NT2/D1 (cell line): ENCODE data around the gene MRGPRF.

Source experiments
- DNase-seq: peaks from one replicate; pipeline ENCODE4 v3.0.0-alpha.2; 2011; ENCODE audit warnings: low read depth, low spot score
- H3K27me3 ChIP-seq: 2 replicates; pipeline ENCODE4 v1.6.0; 2011; ENCODE audit warnings: mild to moderate bottlenecking; ENCODE audit not compliant: insufficient read length, insufficient read depth
- H3K36me3 ChIP-seq: 2 replicates; pipeline ENCODE4 v1.6.1; 2011; ENCODE audit warnings: mild to moderate bottlenecking, low read length, mixed read lengths; ENCODE audit not compliant: insufficient read depth, insufficient read length
- H3K4me1 ChIP-seq: 2 replicates; pipeline ENCODE4 v1.5.1; 2011; ENCODE audit not compliant: insufficient read depth, insufficient read length
- H3K4me3 ChIP-seq: 2 replicates; pipeline ENCODE4 v1.5.1; 2011; ENCODE audit warnings: low read depth; ENCODE audit not compliant: insufficient read length
- H3K9ac ChIP-seq: 2 replicates; pipeline ENCODE4 v1.6.0; 2011; ENCODE audit warnings: low read depth; ENCODE audit not compliant: insufficient read length
- H3K9me3 ChIP-seq: 2 replicates; pipeline ENCODE4 v1.5.1; 2011; ENCODE audit warnings: mild to moderate bottlenecking, low read length; ENCODE audit not compliant: insufficient read depth
- SUZ12 ChIP-seq: IDR thresholded peaks from 2 replicates; pipeline ENCODE4 v1.6.1; 2011; ENCODE audit not compliant: insufficient read length, insufficient read depth; ENCODE audit errors: extremely low read depth
- YY1 ChIP-seq: IDR thresholded peaks from 2 replicates; pipeline ENCODE4 v1.6.1; 2011; ENCODE audit not compliant: insufficient read length, insufficient read depth
- ZNF274 ChIP-seq: IDR thresholded peaks from 2 replicates; pipeline ENCODE4 v1.6.1; 2011; ENCODE audit warnings: mild to moderate bottlenecking, low read depth, low read length

MRGPRF gene

DNA sequence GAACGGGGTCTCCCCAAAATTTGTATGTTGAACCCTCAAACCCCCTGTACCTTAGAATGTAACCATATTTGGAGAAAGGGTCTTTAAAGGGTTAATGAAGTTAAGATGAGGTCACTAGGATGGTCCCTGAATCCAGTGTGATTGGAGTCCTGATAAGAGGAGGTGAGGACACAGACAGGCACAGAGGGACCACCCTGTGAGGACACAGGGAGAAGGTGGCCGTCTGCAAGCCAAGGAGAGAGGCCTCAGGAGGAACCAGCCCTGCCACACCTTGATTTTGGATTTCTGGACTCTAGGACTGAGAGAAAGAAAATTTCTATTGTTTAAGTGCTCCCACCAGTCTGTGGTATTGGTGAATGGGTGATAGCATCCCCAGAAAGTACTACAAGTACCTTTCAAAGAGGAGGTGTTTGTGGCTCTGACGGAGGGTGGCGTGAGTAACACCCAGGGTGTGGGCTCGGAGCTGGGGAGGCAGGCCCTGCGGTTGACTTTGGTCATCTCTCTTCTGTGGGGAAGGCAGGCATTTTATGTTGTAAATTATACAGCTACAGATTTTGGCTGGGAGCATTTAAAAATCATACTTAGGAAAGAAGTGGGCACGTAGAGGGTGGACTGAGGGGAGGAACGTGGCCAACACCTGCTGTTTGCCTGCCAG lies 13.8 kb downstream of the MRGPRF start:
- TF ChIP-seq YY1: no peak
- no peak for TF ChIP-seq SUZ12
- no peak for TF ChIP-seq ZNF274
- H3K4me1 ChIP-seq: no peaks in the 10 kb centered on the region
- H3K36me3 ChIP-seq: peaks cover 10% of the 10 kb centered on the region
- no peak overlapping the region for H3K4me3 ChIP-seq
- H3K9ac ChIP-seq: no peak overlapping the region
- H3K9me3 ChIP-seq: no peaks in the 10 kb centered on the region
- DNase-seq: no peak
- no peaks in the 10 kb centered on the region for H3K27me3 ChIP-seq

DNA sequence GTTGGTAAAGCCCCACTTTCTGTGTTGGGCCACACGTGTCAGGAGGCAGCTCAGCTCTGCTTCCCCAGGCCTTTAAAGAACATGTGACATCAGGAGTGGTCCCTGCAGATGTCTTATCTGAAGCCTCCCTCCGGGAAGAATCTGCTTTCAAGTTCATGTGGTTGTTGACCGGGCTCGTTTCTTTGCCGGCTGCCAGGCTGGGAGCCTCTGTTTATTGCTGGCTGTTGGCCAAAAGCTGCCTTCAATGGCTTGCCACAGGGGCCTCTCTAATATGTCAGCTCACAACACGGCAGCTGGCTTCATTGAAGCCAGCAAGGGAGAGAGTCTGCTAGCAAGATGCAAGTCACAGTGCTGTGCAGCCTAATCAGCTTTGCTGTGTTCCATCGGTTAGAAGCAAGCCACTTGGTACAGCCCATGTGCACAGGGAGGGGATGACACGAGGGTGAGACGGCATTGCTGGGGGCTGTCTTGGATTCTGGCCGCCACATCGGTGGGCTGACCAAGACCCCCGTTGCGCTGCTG lies 14.6 kb downstream of the MRGPRF start:
- Histone ChIP-seq H3K9me3 (no peaks in the 10 kb centered on the region), H3K36me3 (peaks cover 3% of the 10 kb centered on the region), H3K27me3 (no peaks in the 10 kb centered on the region), H3K9ac (peak overlapping the region; percentile 32), H3K4me1 (no peaks in the 10 kb centered on the region), H3K4me3 (no peak overlapping the region)
- DNase-seq: no peak
- TF ChIP-seq YY1: no peak
- TF ChIP-seq SUZ12: no peak
- no peak for TF ChIP-seq ZNF274

DNA sequence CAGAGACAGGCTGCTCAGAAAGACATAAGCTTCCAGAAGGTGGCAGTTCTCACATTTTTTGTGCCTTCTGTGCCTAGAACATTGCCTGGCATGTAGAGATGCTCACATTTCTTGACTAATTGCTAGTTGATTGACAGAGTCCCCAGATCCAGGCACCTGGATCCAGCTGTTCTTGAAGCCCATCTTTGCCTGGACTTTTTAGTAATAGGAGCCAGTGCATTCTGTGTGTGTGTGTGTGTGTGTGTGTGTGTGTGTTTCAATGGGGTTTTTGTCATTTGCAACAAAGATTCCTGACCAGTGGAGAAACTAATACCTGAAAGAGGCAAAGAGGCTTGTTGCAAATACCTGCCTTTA lies 15.1 kb downstream of the MRGPRF start:
- no peaks in the 10 kb centered on the region for H3K4me1 ChIP-seq
- no peak overlapping the region for H3K4me3 ChIP-seq
- no peaks in the 10 kb centered on the region for H3K27me3 ChIP-seq
- H3K9me3 ChIP-seq: no peaks in the 10 kb centered on the region
- DNase-seq: no peak
- no peaks in the 10 kb centered on the region for H3K36me3 ChIP-seq
- H3K9ac ChIP-seq: no peak overlapping the region
- TF ChIP-seq SUZ12: no peak
- TF ChIP-seq ZNF274: no peak
- TF ChIP-seq YY1: no peak

DNA sequence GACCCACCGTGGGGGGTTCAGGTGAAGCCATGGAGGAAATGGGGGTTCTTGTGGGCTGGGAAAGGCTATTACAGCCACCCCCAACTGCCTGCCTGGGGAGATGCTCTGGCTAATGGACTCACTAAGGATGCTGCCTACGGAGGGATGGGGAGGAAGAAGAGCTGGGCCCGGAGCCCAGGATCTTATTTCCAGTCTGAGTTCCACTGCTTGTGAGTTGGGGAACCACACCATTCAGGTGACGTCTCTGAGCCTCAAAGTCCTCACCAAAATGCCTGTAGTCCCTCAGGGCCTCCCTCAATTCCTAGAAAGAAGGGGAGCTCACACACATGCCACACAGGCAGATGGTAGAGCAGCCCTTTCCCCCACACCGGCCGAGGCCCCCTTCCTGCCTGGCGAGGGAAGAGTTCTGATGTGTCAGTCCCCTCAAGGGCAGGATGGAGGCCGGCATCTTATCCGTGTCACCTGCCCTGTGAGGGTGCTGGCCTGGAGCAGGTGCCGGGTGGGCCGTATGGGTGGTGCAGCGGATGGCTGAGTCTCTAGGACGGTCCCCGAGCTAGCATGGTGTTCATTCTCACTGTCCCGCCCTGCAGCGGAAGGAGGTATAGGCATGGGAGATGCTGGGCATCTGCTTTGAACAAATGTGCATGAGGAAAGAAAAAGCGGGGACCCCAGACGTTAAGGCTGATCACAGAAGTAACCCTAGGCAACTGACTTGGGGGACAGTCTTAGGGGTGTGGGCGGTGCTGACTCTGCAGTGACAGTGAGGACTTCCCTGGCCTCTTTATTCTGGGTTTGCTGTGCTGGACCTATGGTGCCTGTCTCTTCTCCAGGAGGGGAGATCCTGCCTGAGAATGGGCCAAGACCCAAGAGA lies 15.7 kb downstream of the MRGPRF start:
- Histone ChIP-seq H3K27me3 (no peaks in the 10 kb centered on the region), H3K9ac (no peak overlapping the region), H3K36me3 (no peaks in the 10 kb centered on the region), H3K4me1 (no peaks in the 10 kb centered on the region), H3K4me3 (no peak overlapping the region), H3K9me3 (no peaks in the 10 kb centered on the region)
- no peak for DNase-seq
- TF ChIP-seq YY1 (no peak), ZNF274 (no peak), SUZ12 (no peak)

DNA sequence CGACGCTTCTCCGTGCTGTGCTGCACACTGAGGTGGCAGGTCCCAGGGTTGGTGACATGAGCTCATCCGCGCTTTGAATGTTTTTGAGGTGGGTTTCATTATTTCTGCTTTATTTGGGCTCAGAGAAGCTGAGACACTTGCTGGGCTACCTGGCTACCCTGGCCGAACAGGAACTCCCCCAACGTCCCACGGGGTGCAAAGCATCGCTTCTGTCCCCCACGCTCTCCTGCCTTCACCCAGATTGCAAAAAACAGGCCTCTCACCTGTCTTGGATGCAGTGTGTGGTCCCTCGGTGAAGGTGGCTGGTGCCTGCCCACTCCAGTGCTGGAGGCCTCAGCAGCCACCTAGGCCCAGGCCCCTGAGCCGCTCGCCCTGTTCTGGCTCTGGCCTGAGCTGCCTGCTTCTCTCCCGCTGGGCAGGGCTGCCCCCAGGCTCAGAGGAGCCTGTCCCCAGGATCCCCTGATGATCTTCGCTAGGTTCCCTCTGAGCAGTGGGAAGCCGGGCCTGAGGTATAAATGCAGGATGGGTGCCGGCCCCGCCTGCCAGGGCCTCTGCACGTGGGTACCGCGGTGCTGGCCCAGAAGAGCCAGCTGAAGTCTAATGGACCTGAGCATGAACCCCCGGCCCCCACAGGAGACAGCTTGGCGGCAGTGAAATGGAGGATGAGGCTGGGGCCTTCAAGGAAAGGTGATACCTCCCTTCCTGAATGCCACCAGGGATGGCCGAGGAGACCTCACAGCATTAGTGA lies 16.5 kb downstream of the MRGPRF start:
- H3K4me3 ChIP-seq: no peak overlapping the region
- no peaks in the 10 kb centered on the region for H3K36me3 ChIP-seq
- TF ChIP-seq SUZ12 (no peak), YY1 (no peak), ZNF274 (no peak)
- H3K9ac ChIP-seq: no peak overlapping the region
- H3K9me3 ChIP-seq: no peaks in the 10 kb centered on the region
- H3K4me1 ChIP-seq: no peaks in the 10 kb centered on the region
- no peaks in the 10 kb centered on the region for H3K27me3 ChIP-seq
- DNase-seq: no peak

DNA sequence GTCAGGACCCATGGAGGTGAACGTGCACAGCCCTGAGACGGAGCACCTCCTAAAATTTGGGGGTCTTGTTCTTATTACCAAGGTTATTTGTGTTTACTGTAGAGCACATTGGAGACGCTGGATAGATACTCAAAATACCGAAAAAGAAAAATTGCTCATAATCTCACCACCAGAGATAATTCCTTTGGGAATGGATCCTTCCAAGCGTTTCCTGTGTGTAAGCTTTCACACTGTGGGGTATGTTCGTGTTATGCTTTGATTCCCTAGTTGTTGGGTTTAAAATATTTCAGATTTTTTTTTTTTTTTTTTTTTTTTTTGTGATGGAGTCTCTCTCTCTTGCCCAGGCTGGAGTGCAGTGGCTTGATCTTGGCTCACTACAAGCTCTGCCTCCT lies 18.2 kb downstream of the MRGPRF start:
- Histone ChIP-seq H3K4me3 (no peak overlapping the region), H3K36me3 (no peaks in the 10 kb centered on the region), H3K4me1 (no peaks in the 10 kb centered on the region), H3K9me3 (no peaks in the 10 kb centered on the region), H3K9ac (no peak overlapping the region), H3K27me3 (no peaks in the 10 kb centered on the region)
- TF ChIP-seq YY1 (no peak), SUZ12 (no peak), ZNF274 (no peak)
- no peak for DNase-seq
